ENCODE data around the gene PPM1M.

Gene PPM1M

GRCh38 chr3:52297242-52298148 lies 51.9 kb downstream of the PPM1M start:
- DNase-seq (ENCODE audit: low spot score) = no peak

DNA sequence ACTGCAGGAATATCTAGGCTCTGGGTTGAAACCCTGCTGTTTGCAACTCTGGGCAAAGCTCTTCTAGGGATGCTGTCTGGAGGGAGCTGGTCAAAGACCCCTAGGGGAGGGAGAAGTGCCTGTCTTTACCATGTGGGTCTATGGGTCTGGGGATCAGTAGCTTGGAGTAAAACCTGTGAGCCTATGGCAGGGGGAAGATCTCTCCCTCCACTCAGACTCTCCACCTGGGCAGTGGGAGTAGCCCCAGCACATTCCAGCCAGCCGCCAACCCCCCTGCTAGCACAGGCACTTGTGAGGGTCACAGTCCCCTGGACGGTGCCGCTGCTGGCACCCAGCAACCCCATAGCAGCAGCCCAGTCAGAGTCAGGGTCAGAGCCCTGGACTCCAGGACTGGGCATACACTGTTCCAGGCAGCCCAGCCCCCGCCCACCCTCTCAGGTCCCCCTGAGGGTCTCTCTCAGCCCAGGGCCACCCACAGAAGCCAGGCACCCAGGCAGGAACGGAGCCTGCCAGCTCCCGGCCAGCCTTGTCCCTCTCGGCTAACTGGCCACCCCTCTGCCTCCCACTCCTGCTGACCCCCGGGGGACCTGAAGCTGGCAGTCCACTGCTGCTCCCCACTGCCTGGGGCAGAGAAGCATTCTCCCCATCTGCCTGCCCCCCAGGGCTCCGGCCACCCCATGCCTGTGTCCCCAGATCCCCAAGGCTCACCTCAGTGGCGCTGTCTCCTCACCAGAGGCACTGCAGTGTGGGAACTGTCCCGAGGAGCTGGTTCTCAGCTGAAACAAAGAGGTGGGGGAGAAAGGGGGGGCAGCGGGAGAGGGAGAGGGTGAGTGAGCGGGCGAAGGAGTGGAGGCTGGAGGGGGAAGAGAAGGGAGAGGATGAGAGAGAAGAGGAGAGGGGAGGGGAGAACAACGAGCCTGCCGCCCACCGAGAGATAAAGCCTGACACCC lies 52.9 kb downstream of the PPM1M start:
- no peak for DNase-seq (ENCODE audit: low spot score)

DNA sequence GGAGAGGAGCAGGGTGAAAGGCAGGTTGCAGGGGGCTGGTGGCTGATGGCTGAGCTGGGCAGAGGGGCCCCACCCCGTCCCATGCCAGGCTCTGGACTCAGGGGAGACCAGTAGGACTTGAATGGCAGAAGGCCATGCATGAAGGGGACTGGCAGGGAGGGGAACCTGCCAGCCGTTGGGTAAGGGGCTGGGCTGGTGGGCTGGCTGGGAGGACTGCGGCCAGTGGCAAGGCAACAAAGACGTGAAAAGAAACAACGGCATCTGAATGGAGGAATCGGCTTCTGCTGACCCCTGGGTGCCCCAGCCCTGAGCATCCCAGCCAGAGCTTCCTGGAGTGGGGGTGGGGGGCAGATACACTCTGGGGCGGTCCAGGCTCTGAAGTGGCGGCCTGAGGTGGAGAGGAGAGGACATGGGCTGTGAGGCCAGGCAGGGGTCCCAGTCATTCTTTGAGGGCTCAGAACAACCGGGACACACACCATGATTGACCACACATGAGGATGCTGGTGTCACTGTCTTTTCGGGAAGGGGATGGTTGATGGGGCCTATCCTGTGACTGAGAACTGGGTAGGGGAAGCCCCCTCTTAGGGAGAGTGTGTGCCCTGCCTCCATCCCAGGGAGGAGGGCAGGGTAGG lies 53.8 kb downstream of the PPM1M start:
- DNase-seq (ENCODE audit: low spot score) = no peak

Measured in AG20443 (cell line).